HEK293 (cell line): Measurements from ENCODE around the gene ARHGAP30.

Source experiments
- CTCF ChIA-PET: fragments of 350-600 bp; formaldehyde crosslinking; extraction: SDS; loops from one replicate; lab custom pipeline; 2021; ENCODE audit warnings: antibody characterized with exemption; lab: Yijun Ruan, JAX
- POLR2A ChIA-PET: fragments of 300-600 bp; formaldehyde crosslinking; extraction: SDS; loops from one replicate; lab custom pipeline; 2020; ENCODE audit warnings: antibody characterized with exemption, inconsistent platforms; lab: Yijun Ruan, JAX
- H3K27ac ChIP-seq: fragments of 200-500 bp; sonication (Bioruptor generic); 2 replicates; pipeline ENCODE4 v1.5.1; 2014; ENCODE audit warnings: low read depth, low read length, control low read depth, inconsistent platforms; ENCODE audit errors: extremely low read depth
- H3K36me3 ChIP-seq, 2 experiments: fragments of 200-500 bp in 1 of 2; sonication (Bioruptor generic) in 1 of 2; 1 replicate in 1 of 2; 2 replicates in 1 of 2; pipeline ENCODE4 v1.5.1; 2014 to 2017; ENCODE audit warnings: inconsistent platforms in 2 of 2, low read length in 2 of 2; ENCODE audit not compliant: control insufficient read depth in 2 of 2, insufficient read depth in 1 of 2
- H3K4me1 ChIP-seq: fragments of 200-500 bp; sonication (Bioruptor generic); 2 replicates; pipeline ENCODE4 v1.5.1; 2014; ENCODE audit warnings: mild to moderate bottlenecking, low read length, inconsistent platforms; ENCODE audit not compliant: control insufficient read depth, insufficient read depth
- H3K4me3 ChIP-seq: 2 replicates; pipeline ENCODE4 v1.5.1; 2011; ENCODE audit warnings: low read depth, mild to moderate bottlenecking, control low read depth, low read length, moderate library complexity
- H3K9me3 ChIP-seq: fragments of 200-500 bp; sonication (Bioruptor generic); 2 replicates; pipeline ENCODE4 v1.5.1; 2014; ENCODE audit warnings: low read depth, low read length, inconsistent platforms; ENCODE audit not compliant: control insufficient read depth, insufficient read depth
- EGR2 ChIP-seq: fragments of 450-650 bp; formaldehyde crosslinking; IDR thresholded peaks from 2 replicates; pipeline ENCODE4 v1.5.1; 2016; ENCODE audit warnings: low read depth, missing biosample characterization, missing genetic modification characterization
- GLIS2 ChIP-seq: fragments of 450-650 bp; formaldehyde crosslinking; IDR thresholded peaks from 2 replicates; pipeline ENCODE4 v1.5.1; 2016; ENCODE audit warnings: missing biosample characterization, missing genetic modification characterization
- PATZ1 ChIP-seq: fragments of 450-650 bp; formaldehyde crosslinking; IDR thresholded peaks from 2 replicates; pipeline ENCODE4 v1.5.1; 2016; ENCODE audit warnings: missing biosample characterization, missing genetic modification characterization
- SP2 ChIP-seq: fragments of 450-650 bp; formaldehyde crosslinking; IDR thresholded peaks from 2 replicates; pipeline ENCODE4 v1.5.1; 2016; ENCODE audit warnings: missing biosample characterization, missing genetic modification characterization
- SP3 ChIP-seq: fragments of 450-650 bp; formaldehyde crosslinking; IDR thresholded peaks from 2 replicates; pipeline ENCODE4 v1.5.1; 2016; ENCODE audit warnings: missing biosample characterization, missing genetic modification characterization
- TRIM28 ChIP-seq: IDR thresholded peaks from 2 replicates; pipeline ENCODE4 v1.6.1; 2011; ENCODE audit warnings: low read length, control low read depth, borderline replicate concordance
- ZBTB6 ChIP-seq: fragments of 450-650 bp; formaldehyde crosslinking; IDR thresholded peaks from 2 replicates; pipeline ENCODE4 v1.5.1; 2017; ENCODE audit warnings: missing biosample characterization, missing genetic modification characterization
- ZFHX2 ChIP-seq: fragments of 450-650 bp; formaldehyde crosslinking; conservative IDR thresholded peaks from 2 replicates; pipeline ENCODE4 v1.5.1; 2016; ENCODE audit warnings: missing biosample characterization, missing genetic modification characterization
- ZNF10 ChIP-seq: fragments of 450-650 bp; formaldehyde crosslinking; IDR thresholded peaks from 2 replicates; pipeline ENCODE4 v1.5.1; 2017; ENCODE audit warnings: missing biosample characterization, missing genetic modification characterization
- ZNF140 ChIP-seq: fragments of 450-650 bp; formaldehyde crosslinking; IDR thresholded peaks from 2 replicates; pipeline ENCODE4 v1.5.1; 2016; ENCODE audit warnings: missing biosample characterization, missing genetic modification characterization
- ZNF211 ChIP-seq: fragments of 450-650 bp; formaldehyde crosslinking; IDR thresholded peaks from 2 replicates; pipeline ENCODE4 v1.5.1; 2016; ENCODE audit warnings: low read depth, missing biosample characterization, missing genetic modification characterization
- ZNF239 ChIP-seq: fragments of 450-650 bp; formaldehyde crosslinking; IDR thresholded peaks from 2 replicates; pipeline ENCODE4 v1.5.1; 2016; ENCODE audit warnings: missing biosample characterization, missing genetic modification characterization
- ZNF324 ChIP-seq: fragments of 450-650 bp; formaldehyde crosslinking; IDR thresholded peaks from 2 replicates; pipeline ENCODE4 v1.5.1; 2016; ENCODE audit warnings: missing biosample characterization, missing genetic modification characterization
- ZNF394 ChIP-seq: fragments of 450-650 bp; formaldehyde crosslinking; IDR thresholded peaks from 2 replicates; pipeline ENCODE4 v1.5.1; 2016; ENCODE audit warnings: missing biosample characterization, missing genetic modification characterization, mild to moderate bottlenecking, moderate library complexity, borderline replicate concordance
- ZNF423 ChIP-seq: fragments of 450-650 bp; formaldehyde crosslinking; IDR thresholded peaks from 2 replicates; pipeline ENCODE4 v1.5.1; 2016; ENCODE audit warnings: missing biosample characterization, missing genetic modification characterization
- ZNF513 ChIP-seq: fragments of 450-650 bp; IDR thresholded peaks from 2 replicates; pipeline ENCODE4 v1.5.1; 2018; ENCODE audit warnings: missing biosample characterization, missing genetic modification characterization
- ZNF514 ChIP-seq: fragments of 450-650 bp; formaldehyde crosslinking; IDR thresholded peaks from 2 replicates; pipeline ENCODE4 v1.5.1; 2016; ENCODE audit warnings: missing biosample characterization, missing genetic modification characterization
- ZNF518A ChIP-seq: fragments of 450-650 bp; formaldehyde crosslinking; conservative IDR thresholded peaks from 2 replicates; pipeline ENCODE4 v1.5.1; 2016; ENCODE audit warnings: low read depth, missing biosample characterization, missing genetic modification characterization
- ZNF571 ChIP-seq: fragments of 450-650 bp; formaldehyde crosslinking; IDR thresholded peaks from 2 replicates; pipeline ENCODE4 v1.5.0; 2017; ENCODE audit warnings: missing biosample characterization, missing genetic modification characterization
- ZNF626 ChIP-seq: fragments of 450-650 bp; sonication (Bioruptor Pico); formaldehyde crosslinking; IDR thresholded peaks from 2 replicates; pipeline ENCODE4 v1.5.1; 2018; ENCODE audit warnings: missing biosample characterization, missing genetic modification characterization, inconsistent platforms
- ZNF704 ChIP-seq: fragments of 450-650 bp; formaldehyde crosslinking; IDR thresholded peaks from 2 replicates; pipeline ENCODE4 v1.5.1; 2016; ENCODE audit warnings: missing biosample characterization, missing genetic modification characterization
- ZSCAN18 ChIP-seq: fragments of 450-650 bp; formaldehyde crosslinking; IDR thresholded peaks from 2 replicates; pipeline ENCODE4 v1.5.1; 2016; ENCODE audit warnings: missing biosample characterization, missing genetic modification characterization

The ARHGAP30 gene

GRCh38 chr1:161113915-161114314 is 44.2 kb upstream of the ARHGAP30 start:
- peaks cover 0 to 10% of the 10 kb centered on the region in 2 experiments; a peak in 2 of 3 replicates for H3K36me3 ChIP-seq
- CTCF ChIA-PET = interaction anchor here (1.2 kb wide), 1 partner anchor 23 kb away, joined by 3 read pairs; no protein-coding TSS in a partner anchor

GRCh38 chr1:161111527-161111926 is 41.8 kb upstream of the ARHGAP30 start:
- H3K4me3 ChIP-seq = no peak overlapping the region
- no peaks in the 10 kb centered on the region for H3K9me3 ChIP-seq
- H3K4me1 ChIP-seq = 0 out of 2 replicates have a peak, but pooled peaks cover 2% of the 10 kb centered on the region
- ChIA-PET POLR2A (no interaction called here), CTCF (interaction anchor here (1.6 kb wide), 1 partner anchor 13 kb away, joined by 5 read pairs; the partner anchor contains the start of gene KLHDC9)
- H3K27ac ChIP-seq = no peak overlapping the region
- H3K36me3 ChIP-seq = peaks cover 3 to 9% of the 10 kb centered on the region in 2 experiments; a peak in 2 of 3 replicates
- no peak for TF ChIP-seq ZNF518A (tag by site-specific recombination)
- no peak for TF ChIP-seq ZNF423 (tag by site-specific recombination)
- no peak for TF ChIP-seq ZFHX2 (tag by site-specific recombination)
- TF ChIP-seq ZSCAN18 (tag by site-specific recombination) = no peak
- TF ChIP-seq EGR2 (tag by site-specific recombination) = no peak
- TF ChIP-seq ZNF704 = no peak
- TF ChIP-seq ZNF514 (tag by site-specific recombination) = no peak
- no peak for TF ChIP-seq ZNF394 (tag by site-specific recombination)
- no peak for TF ChIP-seq ZBTB6 (tag by site-specific recombination)
- no peak for TF ChIP-seq SP3

More at GRCh38 chr1:161113915-161114314, 44.2 kb upstream of the ARHGAP30 start:
- Histone ChIP-seq H3K4me3 (no peak overlapping the region), H3K4me1 (peaks cover 3% of the 10 kb centered on the region; the same call in 1 of the 2 replicates), H3K27ac (no peak overlapping the region), H3K9me3 (no peaks in the 10 kb centered on the region)
- POLR2A ChIA-PET = no interaction called here
- TF ChIP-seq ZNF571 (no peak), ZNF140 (tag by site-specific recombination) (no peak), ZNF239 (tag by site-specific recombination) (no peak), ZNF324 (no peak), GLIS2 (tag by site-specific recombination) (no peak), ZNF423 (tag by site-specific recombination) (no peak), ZNF513 (tag by site-specific recombination) (no peak), TRIM28 (no peak), ZNF626 (no peak), SP2 (tag by site-specific recombination) (no peak), ZNF10 (no peak), PATZ1 (no peak), ZNF211 (tag by site-specific recombination) (no peak), ZFHX2 (tag by site-specific recombination) (no peak)
